ENCODE results near the gene DARS2. TPM values are rescaled to one million over a fixed set of nuclear protein-coding genes. Genes with fewer than 3 reads are reported as not detected.
"Not testable (repeated sequence)": the region's sequence is repeated elsewhere in the genome, so short reads cannot be mapped to it uniquely, and the experiment has no call there.

Gene DARS2, protein sequence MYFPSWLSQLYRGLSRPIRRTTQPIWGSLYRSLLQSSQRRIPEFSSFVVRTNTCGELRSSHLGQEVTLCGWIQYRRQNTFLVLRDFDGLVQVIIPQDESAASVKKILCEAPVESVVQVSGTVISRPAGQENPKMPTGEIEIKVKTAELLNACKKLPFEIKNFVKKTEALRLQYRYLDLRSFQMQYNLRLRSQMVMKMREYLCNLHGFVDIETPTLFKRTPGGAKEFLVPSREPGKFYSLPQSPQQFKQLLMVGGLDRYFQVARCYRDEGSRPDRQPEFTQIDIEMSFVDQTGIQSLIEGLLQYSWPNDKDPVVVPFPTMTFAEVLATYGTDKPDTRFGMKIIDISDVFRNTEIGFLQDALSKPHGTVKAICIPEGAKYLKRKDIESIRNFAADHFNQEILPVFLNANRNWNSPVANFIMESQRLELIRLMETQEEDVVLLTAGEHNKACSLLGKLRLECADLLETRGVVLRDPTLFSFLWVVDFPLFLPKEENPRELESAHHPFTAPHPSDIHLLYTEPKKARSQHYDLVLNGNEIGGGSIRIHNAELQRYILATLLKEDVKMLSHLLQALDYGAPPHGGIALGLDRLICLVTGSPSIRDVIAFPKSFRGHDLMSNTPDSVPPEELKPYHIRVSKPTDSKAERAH
- 12.4 and 14.9 TPM in 2 replicates for total RNA-seq
- polyA plus RNA-seq (2012): 8.5 TPM

DNA sequence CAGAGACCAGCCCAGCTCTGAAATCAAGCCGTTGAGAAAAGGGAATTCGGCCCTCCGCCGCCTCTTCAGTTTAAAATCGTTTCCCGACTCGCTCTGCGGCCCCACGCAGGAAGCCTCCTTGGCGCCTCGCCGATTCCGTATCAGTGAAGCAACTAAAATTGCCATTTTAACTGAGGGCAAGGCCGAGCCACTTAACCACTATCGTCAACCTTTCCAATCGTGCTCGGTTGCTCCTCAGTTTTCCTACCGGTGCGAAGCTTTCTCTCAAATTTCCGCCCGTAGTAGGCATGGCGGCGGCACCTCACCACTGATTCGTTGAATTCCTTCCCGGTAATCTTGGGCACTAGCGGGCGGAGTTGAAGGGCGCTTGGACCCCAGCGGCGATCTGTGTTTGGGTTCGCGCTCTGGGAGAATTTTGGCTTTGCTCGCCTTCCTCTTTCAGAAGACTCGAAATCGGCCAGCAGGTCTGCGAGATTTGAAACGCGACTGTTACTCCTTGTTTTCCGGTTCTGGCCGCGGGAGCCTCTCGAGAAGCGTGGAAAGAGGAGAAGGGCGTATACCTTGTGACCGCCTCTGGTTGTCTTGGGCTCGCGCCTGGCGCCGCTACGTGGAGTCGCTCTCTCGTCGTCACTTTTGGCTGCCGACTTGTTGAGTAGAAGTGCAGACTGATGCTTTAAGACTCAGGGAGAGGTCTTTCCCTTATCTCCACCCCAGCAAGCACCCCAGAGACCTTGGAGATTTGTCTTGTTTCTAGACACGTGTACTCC, at the start of gene DARS2, which contains the start of gene CENPL:
Gene DARS2, plus strand, starts transcription at position 359 of the 767 bp plus-strand sequence. CDS start 557 bp downstream, outside the sequence.
Gene CENPL, minus strand, starts transcription at position 569 of the 767 bp plus-strand sequence. CDS start 13,584 bp downstream, outside the sequence.
- DNase-seq (ENCODE audit: low read depth): peak; percentile 99

DNA sequence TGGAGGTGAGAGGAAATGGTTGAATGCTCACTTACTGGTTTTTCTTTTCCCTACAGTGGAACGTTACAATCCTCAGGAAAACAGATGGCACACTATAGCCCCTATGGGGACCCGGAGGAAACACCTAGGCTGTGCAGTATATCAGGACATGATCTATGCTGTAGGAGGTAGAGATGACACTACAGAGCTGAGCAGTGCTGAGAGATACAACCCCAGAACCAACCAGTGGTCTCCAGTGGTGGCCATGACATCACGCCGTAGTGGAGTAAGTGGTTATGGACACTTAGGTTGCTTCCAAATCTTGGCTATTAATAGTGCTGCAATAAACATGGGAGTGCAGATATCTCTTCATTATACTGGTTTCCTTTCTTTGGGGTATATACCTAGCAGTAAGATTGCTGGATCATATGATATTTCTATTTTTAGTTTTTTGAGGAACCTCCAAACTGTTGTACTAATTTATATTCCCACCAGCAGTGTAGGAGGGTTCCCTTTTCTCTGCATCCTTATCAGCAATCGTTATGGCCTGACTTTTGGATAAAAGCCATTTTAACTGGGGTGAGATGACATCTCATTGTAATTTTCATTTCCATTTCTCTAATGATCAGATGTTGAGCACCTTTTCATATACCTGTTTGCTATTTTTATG, 48.8 kb upstream of the DARS2 start:
- no peak for DNase-seq (ENCODE audit: low read depth)

DNA sequence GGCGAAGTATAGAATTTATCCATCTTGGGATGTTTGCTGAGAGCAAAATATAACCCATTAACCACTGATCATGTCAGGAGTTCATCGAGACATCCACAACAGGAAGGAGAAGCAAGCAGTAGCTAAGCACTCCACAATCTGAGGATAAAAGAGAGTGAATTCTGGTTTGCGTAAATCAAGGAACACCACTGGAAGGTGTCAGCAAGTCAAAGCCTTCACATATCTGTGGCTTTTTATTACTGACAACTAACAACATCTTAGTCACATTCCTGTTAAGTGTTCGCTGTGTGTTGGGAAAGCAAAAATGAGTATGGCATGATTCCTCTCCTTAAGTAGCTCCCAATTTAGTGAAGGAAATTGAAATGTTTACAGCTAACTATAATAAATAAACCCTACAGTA, 44.5 kb upstream of the DARS2 start:
- no peak for DNase-seq (ENCODE audit: low read depth)

DNA sequence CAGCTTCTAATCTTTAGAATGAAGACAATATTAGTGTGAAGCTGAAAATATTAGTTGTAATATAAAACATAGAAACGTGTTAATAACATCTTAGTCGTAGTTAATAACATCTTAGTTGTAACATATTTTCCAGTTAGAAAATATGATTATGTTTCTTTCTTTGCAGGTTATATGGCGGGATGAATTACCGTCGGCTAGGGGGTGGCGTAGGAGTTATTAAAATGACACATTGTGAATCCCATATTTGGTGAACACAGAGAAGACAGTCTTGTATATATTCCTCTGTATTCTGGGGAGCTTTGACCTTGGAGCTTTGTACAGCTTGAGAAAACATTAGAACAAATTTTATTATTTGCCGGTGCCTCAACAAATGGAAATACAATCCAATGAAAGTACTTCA, 39.5 kb upstream of the DARS2 start:
- DNase-seq (ENCODE audit: low read depth): no peak

DNA sequence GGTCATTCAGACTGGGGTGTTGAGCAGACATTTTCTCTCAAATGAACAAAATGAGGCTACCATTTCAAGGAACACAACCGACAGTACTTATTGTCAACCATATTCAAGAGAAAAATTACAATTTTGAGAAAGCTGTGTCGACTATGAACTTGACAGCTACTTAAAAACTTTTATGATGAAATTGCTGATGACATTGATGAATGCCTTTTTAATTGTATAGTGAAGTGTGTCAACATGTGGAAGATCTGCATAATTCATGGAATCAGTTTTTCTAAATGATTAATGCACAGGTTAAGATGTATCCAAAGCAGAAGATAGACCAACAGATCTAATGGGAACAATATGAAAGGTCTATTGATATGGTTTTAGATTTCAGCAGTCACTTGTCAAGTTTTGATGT, 34.6 kb upstream of the DARS2 start:
- no peak for DNase-seq (ENCODE audit: low read depth)

DNA sequence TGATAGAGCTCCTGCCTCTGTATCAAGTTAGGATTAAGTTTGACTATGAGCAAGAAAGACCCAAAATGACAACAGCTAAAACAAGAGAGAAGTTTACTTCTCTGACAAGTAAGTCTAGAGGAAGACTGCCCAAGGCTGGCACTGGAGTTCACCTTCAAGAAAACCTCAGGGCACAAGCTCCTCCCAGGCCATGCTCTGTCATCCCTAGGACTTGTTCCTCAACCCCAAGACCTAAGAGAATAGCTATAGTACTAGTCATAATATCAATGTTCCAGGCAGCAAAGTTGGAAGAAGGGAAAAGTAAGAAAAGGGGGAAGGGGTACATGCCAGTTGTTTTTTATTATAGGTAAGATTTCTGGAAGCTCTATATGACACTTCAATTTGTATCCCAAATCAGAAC, 26.4 kb upstream of the DARS2 start:
- no peak for DNase-seq (ENCODE audit: low read depth)

DNA sequence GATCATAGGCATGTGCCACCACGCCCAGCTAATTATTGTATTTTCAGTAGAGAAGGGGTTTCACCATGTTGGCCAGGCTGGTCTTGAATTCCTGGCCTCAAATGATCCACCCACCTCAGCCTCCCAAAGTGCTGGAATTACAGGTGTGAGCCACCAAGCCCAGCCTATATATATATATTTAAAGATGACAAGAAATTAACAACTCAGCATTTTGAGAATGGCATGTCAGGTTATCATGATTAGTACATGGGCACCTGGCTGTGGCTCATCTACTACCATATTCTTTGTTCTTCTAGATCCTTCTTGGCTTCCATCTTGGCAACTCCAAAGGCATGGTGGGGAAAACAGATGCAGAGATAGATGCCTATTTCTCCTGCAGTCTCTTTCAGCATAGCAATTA, 24.5 kb upstream of the DARS2 start:
- DNase-seq (ENCODE audit: low read depth): not testable (repeated sequence)

DNA sequence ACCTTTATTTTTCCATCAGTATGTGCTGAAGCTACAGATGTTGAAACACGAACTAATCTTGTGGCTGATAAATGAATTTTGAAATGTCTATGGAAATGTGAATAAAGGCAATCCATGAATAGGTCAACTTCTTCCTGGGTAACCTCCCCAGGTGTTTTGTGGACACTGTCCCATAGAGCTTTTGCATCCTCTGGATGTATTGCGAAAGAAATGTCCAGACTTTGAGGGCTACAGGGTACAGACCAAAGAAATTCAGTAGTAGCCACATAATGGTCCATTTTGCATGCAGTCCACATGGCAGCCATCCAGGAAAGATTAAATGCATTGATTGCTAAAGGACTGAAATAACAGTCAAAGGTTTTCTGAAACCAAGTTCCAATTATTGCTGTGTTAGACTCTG, 21.5 kb upstream of the DARS2 start:
- DNase-seq (ENCODE audit: low read depth): no peak

DNA sequence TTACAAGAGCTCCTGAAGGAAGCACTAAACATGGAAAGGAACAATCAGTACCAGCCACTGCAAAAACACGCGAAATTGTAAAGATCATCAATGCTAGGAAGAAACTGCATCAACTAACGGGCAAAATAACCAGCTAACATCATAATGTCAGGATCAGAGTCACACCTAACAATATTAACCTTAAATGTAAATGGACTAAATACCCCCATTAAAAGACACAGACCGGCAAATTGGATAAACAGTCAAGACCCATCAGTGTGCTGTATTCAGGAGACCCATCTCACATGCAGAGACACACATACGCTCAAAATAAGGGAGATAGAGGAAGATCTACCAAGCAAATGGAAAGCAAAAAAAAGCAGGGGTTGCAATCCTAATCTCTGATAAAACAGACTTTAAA, 10.8 kb upstream of the DARS2 start:
- DNase-seq (ENCODE audit: low read depth): not testable (repeated sequence)

DNA sequence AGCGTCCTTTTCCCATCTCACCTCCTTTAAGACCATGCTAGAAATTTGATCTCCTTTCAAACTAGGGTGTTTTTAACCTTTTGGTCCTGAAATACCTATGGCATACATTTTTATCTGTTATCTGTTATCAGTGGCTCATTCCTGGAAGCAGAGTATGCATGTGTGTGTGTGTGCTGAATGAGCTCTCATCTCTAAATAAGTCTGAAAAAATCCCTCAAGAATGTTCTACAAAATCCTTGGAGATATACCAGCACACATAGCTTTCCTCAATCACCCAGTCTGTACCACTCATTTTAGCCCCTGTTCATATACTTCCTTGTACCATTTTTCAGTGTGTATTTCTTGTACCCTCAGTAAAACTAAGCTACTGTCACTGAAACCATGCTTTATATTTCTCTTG, 6.0 kb upstream of the DARS2 start:
- DNase-seq (ENCODE audit: low read depth): no peak

DNA sequence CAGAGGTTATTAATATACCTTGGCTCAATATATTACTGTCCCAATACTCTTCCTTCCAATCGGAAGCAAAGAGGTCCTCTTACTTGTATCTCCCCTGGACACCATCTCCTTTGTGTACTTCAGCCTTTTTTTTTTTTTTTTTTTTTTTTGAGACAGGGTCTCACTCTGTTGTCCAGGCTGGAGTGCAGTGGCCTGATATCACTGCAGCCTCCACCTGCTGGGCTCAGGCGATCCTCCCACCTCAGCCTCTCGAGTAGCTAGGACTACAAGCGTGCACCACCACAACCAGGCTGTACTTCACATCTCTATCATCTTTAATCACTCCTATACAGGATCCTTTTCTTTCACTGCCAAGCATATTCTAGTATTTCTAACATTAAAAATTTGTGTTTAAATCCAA, 2.8 kb upstream of the DARS2 start:
- DNase-seq (ENCODE audit: low read depth): no peak

DNA sequence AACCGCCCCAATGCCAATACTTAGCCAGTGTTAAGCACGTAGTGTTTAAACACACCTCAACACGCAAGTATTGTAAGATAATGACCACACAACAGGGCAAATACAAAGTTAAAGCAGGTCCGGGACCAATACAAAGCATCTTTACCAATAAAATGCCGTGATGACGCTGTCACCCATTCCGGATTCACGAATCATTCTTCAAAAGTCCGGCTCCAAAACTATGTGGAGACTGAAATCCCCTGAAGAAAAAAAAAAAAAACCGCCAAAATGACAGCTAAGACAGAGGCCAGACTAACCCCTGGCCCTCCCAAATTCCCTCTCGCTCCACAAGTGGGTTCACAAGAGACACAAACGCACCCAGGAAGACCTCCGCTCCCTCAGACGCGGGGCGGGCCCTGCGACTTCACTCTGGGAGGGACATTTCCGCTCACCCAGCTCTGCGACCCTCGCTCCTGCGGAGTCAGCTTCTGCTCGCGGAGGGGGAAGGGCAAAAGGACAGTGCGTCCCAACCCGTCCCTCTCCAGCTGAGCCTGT, 625 bp upstream of the DARS2 start:
- DNase-seq (ENCODE audit: low read depth): no peak

DNA sequence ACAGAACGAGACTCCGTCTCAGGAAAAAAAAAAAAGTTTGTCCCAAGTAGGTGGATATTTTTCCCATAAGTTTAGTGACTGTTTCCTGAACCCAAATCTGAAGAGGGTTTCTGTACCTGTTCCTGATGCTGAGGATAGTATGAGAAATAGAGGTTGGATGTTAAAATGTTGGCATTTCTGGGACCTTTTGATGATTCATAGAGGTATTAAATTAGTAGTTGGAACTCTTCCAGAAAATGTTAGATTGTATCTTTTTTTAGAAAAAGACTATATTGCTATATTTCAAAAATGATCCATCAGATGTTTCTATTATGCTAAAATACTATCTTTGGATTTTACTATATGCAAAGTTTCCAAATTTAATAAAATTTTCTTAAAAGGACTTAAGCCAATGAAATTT, 3.1 kb downstream of the DARS2 start:
- no peak for DNase-seq (ENCODE audit: low read depth)

DNA sequence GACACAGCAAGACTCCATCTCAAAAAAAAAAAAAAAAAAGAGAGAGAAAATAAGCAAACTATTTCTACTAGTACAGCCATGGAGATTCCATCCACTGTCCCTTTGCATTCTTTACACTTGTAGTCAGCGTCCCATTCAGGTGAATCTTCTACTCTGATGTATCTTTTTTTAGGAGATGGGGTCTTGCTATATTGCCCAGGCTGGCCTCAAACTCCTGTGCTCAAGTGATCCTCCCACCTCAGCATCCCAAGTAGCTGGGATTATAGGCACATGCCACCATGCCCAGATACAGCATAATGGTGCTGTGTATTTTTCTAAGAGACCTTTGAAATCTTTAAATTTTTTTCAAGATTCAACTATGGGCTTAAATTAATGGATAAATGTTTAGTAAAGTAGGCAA, 8.3 kb downstream of the DARS2 start:
- DNase-seq (ENCODE audit: low read depth): no peak

DNA sequence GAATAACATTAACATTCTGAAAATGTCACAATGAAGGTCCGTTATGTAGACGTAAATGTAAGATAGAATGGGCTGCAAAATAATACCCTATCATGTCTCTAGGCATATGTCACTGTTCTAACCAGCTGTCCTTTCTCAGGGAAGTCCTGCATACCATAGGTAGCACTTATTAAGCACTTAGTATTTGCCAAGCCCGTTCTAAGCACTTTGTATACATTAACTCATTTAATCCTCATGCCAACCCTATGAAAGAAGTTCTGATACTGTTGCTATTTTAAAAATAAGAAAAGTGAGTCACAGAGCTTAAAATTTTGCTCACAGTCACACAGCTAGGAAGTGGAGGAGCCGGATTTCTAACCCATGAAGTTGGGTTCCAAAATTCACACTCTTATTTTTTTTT, 27.6 kb downstream of the DARS2 start:
- no peak for DNase-seq (ENCODE audit: low read depth)

DNA sequence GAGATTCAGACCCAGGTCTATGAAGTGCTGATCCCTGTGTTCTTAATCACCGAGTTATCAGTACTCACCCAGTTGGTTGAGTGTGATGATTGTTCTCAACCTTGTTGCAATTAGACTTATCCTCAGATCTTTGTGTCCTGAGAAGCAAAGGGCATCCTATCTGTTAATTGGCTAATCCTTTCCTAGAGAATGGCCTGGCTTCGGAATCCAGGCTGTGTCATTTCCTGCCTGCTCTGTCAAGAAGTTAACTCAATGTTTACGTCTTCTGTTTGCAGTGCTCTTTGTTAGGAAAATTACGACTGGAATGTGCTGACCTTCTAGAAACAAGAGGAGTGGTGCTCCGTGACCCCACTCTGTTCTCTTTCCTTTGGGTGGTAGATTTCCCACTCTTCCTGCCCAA, 28.6 kb downstream of the DARS2 start:
- no peak for DNase-seq (ENCODE audit: low read depth)

DNA sequence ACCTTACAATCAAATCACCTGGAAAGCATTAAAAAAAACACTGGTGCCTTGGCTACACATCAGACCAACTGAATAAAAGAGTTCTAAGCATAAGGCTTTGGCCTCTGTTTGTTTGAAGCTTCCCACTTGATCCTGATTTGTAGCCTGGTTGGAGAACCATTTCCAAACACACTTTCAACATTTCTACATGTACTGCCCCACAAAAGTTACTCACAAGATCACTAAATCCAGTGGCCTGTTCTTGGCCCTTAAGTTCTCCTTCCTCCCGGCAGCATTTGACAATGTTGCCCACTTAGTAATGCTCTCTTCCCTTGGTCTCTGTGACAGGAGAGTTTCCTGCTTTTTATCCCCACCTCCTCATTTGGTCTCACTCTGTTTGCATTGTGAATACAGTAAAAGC, 31.5 kb downstream of the DARS2 start:
- no peak for DNase-seq (ENCODE audit: low read depth)

DNA sequence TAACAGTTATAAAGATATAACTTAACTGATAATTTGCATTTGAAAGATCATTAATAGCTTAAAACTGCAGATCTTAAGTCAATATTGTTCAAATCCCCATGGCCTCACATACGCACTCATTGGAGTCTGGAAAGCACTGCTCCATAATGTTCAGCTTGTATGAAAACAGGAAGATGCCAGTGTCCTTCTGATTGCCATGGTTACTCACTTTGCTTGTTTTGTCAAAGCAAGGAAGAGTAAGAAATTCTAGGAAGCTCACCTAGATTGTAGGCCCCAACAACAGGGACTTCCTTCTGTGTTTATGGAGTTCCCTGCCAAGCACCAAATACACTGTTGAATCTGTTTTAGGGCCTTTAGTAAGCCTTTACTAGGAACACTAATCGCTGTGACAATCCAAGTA, 32.4 kb downstream of the DARS2 start:
- no peak for DNase-seq (ENCODE audit: low read depth)

DNA sequence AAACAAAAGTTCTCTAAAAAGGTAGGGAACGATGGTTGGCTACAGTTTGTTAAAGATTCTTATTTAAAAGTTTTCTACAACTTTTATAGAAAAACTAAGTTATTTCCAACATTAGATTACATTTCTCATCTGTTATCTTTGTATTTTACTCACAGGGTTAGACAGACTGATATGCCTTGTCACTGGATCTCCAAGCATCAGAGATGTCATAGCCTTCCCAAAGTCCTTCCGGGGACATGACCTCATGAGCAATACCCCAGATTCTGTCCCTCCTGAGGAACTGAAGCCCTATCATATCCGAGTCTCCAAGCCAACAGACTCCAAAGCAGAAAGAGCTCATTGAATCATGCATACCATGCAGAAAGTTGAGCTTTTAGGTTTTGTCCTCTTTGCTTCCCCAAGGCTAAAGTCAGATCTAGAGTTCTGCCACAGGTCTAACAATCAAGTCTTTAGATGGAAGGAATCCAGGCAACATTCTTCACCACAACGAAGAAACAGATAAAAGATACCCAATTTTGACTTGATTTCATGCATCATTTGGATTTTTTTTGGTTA, 33.0 kb downstream of the DARS2 start:
- DNase-seq (ENCODE audit: low read depth): no peak

DNA sequence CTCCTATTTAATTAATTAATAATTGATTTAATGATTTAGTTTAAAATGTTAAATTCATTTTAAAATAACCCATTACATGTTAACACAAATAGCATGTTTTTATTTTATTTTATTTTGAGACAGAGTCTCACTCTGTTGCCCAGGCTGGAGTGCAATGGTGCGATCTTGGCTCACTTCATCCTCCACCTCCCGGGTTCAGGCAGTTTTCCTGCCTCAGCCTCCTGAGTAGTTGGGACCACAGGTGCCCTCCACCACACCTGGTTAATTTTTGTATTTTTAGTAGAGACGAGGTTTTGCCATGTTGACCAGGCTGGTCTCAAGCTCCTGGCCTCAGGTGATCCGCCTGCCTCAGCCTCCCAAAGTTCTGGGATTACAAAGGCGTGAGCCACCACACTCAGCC, 35.1 kb downstream of the DARS2 start:
- not testable (repeated sequence) for DNase-seq (ENCODE audit: low read depth)

DNA sequence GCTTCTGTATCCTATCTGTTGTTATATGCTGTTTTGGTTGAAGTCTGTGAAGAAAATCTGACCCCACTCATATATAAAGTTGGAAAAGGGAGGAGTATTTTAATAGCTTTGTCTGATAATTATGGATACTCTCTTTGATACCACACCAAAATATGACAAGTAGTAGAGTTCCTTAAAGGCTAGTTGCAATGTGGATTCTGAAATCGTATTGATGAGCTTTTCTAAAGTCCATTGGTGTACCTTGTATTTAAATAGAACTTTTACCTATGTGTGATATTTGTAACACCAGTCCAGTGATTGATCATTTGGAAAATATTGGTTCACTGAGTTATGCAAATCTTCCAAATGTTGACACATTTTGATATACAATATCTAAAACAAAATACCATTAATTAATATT, 35.6 kb downstream of the DARS2 start:
- no peak for DNase-seq (ENCODE audit: low read depth)
